NT2/D1 (cell line): ENCODE data around the gene LBP.

Experiments
- YY1 ChIP-seq: IDR thresholded peaks from 2 replicates; pipeline ENCODE4 v1.6.1; 2011; ENCODE audit not compliant: insufficient read length, insufficient read depth
- ZNF274 ChIP-seq: IDR thresholded peaks from 2 replicates; pipeline ENCODE4 v1.6.1; 2011; ENCODE audit warnings: mild to moderate bottlenecking, low read depth, low read length

DNA sequence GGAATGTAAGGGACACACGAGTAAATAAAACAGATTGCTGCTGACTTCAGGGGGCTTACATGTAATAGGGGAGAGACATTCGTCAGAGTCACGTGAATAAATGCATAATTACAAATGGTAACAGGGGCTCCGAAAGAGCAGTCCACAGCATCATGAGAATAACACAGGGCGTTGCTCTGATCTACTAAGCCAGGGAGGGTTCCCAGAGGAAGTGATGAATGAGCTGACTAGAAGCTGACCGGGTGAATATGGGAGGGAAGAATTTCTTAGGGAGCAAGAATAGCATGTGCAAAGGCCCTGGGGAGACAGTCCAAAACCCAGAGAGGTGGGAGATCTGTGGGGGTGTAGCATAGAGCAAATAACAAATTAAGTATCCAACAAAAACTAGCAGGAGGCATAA is 39.9 kb upstream of the LBP start:
- no peak for TF ChIP-seq ZNF274
- TF ChIP-seq YY1, result no peak
